ENCODE measurements around the gene CCNE1. TPM values are rescaled to one million over a fixed set of nuclear protein-coding genes. Genes with fewer than 3 reads are reported as not detected.

CCNE1 gene
- total RNA-seq, 1 donor from 2014 or later = 55.7 TPM

DNA sequence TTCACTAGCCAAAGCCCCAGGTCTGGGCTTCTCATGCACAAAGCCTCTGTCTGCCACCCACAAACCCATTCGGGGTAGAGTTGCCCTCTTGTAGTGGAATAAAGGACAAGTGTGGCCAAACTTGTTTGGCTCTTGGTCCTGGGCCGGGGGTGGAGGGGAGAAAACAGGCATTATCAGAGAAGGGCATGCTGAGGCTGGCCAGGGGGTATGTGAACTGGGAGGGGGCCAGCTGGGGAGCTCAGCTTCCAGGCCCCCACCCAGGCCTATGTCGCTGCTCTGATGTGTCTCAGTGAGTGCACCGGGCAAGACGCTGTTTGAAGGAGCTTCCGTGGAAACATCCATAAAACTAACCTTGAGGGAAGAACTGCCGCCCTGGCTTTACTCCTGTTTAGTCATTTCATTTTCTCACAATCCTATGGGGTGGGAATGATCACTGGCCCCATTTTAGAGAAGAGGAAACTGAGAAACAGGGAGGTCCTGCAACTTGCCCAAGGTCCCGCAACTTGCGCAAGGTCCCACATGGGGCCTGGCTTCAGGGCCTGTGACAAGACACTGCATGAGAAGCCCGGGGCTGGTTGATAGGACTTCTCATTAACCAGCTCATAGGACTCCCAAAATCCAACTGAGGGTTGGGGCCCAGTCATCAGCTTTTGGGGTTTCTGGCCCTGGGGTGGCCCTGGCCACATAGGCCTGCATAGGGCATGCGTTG is 30.8 kb downstream of the CCNE1 start:
- intact Hi-C loops (cut with micrococcal nuclease) = no loop called here

DNA sequence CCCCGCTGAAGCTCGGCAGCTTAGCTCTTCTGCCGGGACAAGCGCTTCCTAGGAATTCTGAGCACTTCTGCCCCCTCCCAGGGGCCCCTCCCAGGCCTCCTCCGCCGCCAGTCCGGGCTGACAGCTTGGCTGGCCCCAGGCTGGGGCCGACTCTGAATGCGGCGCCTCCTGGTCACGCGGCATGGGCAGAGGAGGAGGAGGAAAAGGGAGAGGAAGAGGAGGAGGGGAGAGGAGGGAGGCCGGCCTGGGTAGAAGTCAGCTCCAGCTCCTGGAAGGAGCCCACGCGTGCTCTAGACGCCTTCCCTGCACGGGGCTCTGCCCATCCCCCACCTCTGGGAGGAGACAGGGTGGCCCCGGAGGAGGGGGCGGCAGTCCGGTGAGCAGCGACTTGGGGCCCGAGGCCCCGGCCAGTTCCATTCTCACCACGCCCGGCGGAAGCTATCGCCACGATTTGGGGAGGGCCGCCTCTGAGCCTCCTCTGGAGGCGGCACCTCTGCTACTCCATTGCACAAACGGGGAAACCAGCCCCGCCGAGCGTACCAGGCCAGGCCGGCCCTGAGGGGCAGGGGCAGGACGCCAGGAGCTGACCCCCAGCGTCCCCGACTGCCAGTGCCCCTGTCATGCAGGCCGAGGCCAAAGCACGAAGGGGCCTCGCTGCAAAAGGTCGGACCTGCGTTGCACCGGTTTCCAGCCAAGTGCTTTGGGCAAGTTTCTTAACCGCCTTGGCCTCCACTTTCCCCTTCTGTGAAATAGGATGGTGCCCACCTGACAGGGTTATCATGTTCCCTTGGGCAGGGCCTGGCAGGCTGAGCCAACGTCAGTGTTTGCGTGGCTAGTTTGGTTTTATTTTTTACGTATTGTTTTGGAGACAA is 31.6 kb downstream of the CCNE1 start:
- intact Hi-C loops (cut with micrococcal nuclease) = loop anchor here (1.0 to 2.0 kb wide), 3 partner anchors 13 to 631 kb away; partner anchors contain the start of genes POP4 and UQCRFS1

DNA sequence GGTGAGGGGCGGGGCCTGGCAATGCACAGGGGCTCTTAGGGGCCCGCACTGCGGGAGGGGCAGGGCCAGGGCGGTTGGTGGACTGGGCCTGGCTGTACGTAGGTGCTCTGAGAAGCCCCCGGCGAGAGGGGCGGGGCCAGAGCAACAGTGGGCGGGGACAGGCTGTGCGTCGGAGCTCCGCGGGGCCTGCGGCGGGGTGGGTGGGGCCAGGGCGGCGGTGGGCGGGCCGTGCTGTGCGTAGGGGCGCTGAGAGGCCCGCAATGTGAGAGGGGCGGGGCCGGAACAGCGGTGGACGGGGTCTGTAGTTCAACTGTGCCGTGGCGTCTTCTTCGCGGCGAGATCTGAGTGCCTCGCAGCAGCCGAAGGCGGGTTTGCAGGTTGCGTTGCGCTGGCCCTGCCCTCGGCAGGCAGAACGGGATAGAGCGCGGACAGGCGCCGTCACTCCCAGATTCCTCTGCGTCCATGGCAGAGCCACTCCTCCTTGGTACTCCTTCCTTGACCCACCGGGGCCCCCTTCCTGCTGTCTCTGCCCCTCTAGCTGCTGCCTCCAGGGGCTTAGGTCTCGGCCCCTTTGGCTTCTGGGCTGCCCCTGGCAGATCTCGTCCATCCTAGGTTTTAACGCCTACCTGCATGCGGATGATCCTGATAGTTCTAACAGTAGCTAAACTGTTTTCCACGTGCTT is 33.2 kb downstream of the CCNE1 start:
- intact Hi-C loops (cut with micrococcal nuclease) = loop anchor here (1.0 to 2.0 kb wide), 13 partner anchors 8 to 632 kb away; partner anchors contain the start of genes CCNE1, PLEKHF1, POP4 and UQCRFS1

DNA sequence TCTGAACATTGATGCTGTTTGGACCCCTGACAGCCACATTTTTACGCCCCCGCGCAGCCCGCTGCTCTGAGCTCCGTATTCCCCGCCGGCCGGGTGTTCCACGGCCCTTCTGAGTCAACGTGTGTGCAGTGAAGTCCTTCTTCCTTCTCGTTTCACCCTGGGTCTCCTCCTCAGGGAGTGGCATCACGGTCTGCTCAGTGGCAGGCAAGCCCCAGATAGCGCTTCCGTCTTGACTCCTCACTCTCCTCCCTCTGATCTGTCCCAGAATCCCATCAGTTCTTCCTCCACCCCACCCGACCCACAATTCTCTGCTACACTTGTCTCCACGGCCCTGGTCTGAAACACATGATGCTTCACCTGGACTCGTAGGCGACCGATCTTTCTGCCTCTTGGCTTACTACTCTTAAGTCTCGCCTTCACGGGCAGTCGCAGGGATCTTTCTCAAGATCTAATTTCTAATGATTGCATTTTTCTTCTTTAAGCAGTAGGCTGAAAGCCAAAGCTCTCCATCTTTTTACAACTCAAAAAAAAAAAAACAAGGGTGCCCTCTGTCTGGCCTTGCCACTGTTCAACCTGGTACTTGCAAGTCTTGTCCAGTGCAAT is 33.9 kb downstream of the CCNE1 start:
- intact Hi-C loops (cut with micrococcal nuclease) = loop anchor here (1.0 to 2.0 kb wide), 12 partner anchors 8 to 633 kb away; partner anchors contain the start of genes CCNE1, PLEKHF1, UQCRFS1 and URI1

DNA sequence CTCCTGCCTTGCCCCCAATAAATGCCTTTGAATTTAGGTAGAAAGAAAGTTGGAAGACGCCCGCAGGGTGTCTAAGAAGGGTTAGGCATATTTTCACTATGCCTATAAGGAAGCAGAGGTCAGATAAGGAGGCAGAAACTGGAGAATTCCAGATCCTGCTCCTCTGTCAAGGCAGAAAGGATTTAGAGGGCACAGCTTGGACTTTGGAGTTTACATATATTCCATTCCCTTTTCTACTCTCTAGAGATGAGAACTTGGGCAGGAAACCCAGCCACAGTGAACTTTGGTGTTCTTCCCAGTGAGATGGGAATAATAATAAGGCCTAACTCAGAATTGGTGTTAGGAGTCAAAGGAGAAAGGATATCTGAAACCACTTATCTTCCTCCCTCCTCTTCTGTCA is 37.4 kb downstream of the CCNE1 start:
- intact Hi-C loops (cut with micrococcal nuclease) = no loop called here

DNA sequence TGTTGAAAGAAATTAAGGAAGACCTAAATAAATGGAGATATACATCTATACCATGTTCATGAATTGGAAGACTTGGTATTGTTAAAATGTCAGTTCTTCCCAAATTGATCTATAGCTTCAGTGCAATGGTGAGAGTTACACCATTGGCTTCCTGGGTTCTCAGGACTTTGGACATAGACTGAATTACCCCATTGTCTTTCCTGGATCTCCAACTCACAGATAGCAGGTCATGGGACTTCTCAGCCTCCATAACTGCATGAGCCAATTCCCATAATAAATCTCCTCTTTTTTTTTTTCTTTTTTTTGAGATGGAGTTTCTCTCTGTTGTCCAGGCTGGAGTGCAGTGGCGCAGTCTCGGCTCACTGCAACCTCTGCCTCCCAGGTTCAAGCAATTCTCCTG is 38.7 kb downstream of the CCNE1 start:
- intact Hi-C loops (cut with micrococcal nuclease) = no loop called here

DNA sequence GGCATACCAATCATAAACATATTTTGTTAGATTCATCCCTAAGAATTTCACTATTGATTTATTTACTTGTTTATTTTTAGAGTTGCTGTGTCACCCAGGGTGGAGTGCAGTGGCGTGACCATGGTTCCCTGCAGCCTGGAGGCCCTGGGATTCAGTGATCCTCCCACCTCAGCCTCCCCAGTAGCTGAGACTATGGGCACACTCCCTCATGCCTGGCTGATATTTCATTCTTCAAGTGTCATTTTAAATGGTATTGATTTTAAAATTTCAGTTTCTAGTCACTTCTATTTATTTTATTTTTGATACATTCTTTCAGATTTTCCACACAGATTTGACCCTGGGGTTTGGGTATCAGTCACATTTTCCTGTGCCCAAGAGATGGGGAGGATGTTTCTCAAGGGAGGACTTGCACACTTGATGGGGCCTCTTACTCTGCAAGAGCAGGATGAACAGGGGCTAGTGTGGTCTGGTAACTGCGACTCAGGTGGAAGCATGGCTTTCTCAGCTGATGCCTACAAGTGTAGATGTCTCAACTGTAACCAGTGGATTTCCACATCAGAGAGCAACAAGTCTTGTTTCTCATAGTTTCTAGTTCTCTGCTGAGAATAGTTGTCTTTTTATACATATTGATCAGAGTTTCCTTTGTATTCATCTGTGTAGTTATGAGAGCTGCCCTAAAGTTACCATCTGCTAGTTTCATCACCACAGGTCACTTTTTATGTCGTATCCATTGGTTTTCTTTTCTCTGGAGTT is 40.2 kb downstream of the CCNE1 start:
- intact Hi-C loops (cut with micrococcal nuclease) = no loop called here

DNA sequence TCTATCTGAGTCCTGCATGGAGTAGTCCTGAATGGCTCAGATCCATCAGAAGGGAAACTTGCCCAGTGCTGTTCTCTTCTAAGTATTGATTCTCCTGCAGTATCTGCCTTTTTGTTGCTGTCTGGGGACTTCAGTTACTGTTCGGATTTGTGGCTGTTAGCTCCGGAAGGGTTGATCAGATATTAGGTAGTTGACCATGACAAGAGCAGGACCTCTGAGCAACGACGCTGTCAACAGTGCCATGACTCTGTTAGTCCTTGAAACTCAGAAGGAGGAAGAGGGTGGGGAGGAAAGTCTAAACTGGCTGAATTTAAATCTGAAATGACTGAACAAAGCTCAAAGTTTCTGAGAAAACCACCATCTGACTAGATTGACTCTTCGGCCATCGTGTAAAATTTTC is 42.2 kb downstream of the CCNE1 start:
- intact Hi-C loops (cut with micrococcal nuclease) = no loop called here

DNA sequence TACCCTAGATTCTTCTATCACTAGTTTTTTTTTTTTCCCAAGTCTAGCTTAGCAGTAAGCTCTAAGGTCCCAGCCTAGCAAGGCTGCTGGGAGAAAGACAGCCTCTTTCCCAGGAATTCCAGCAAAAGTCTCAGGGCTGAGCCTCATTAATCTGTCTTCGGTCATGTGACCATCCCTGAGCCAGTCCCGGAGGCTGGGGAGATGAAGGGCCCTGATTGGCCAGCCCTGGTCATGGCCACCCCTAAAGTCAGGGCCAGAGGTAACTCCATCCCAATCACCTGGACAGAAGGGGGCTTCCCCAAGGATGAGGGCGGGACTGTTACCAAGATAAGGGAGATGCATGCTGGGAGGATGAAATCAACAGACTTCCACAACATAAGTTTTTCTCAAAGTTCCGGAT is 43.3 kb downstream of the CCNE1 start:
- intact Hi-C loops (cut with micrococcal nuclease) = loop anchor here (5.0 kb wide), 1 partner anchor 797 kb away; no protein-coding TSS in a partner anchor

DNA sequence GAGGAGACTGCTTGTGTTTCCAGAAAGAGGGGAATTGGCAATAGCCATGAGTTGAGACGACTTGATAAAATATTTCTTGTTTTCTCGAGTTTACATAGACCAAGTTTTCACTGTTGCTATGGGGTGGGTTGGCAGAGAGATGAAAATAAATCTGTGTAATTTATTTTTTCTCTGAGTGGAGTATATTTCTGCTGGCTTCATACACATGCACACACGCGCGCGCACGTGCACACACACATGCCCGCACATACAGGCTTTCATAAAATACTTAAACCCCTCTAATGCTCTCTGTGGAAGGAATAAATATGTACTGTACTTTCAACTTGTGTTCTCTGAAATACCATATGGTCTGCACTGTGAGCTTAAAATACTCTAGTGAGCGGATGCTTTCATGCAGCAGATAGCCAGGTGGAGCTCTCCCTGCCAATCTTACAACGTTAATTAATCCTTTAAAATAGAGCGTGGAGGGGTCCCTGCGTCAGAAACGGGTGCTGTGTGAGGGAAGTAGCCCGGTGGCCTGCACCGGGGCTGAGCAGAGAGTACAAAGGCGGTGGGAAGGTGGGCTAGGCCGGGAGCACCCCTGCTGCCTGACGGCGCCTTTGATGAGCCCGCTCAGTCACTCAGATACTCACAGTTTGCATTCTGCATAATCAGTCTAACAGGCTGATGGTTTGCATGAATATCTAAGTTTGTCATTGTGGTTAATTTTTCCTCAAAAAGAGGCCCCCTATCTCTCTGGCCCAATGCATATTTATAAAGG is 44.1 kb downstream of the CCNE1 start:
- intact Hi-C loops (cut with micrococcal nuclease) = loop anchor here (5.0 kb wide), 1 partner anchor 796 kb away; no protein-coding TSS in a partner anchor

DNA sequence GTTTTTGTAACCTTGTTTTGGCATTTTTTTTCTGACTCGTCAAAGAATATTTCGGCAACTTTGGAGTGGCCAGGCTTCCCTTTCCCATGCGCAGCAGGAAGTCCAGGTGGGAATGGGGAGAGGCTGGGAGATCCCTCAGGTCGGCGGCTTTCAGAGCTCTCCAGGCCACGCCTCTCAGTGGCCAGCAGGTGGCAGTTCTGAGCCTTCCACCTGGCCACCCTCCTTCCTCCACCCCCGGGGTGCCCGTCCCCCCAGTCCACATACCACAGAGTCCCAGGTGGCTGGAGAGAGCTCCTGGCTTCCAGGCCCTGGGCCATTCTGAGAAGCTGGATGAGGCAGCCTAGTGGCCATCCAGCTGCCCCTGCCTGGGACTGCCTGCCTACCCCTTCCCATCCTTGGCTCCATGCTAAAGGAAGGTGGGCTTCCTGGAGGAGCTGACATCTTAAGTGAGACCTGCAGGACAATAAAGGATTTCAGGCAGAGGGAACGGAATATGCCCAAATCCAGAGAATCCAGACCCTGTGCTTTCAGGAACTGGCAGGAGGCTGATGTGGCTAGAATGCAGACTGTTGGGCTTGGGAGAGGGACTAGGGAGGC is 46.3 kb downstream of the CCNE1 start:
- intact Hi-C loops (cut with micrococcal nuclease) = loop anchor here (2.0 to 5.0 kb wide), 2 partner anchors 15 to 794 kb away; no protein-coding TSS in a partner anchor

DNA sequence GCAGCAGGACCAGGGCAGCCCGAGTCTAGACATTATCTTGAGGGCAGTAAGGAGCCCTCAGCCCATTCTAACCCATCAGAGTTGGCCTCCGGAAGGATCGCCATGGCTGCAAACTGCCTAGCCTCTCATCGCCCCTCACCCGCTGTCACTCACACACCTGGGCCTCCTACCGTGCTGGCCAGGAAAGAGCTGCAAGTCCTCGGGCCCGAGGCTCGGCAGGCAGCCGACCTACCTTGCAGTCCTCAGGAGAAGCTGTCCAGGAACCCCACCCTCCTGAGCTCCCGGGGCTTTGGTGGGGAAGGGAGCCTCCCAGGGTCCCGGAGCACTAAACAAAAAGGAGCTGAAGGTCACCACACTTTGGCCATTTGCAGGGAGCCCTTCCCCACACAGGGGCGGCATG is 46.8 kb downstream of the CCNE1 start:
- intact Hi-C loops (cut with micrococcal nuclease) = loop anchor here (2.0 to 5.0 kb wide), 2 partner anchors 14 to 794 kb away; no protein-coding TSS in a partner anchor

DNA sequence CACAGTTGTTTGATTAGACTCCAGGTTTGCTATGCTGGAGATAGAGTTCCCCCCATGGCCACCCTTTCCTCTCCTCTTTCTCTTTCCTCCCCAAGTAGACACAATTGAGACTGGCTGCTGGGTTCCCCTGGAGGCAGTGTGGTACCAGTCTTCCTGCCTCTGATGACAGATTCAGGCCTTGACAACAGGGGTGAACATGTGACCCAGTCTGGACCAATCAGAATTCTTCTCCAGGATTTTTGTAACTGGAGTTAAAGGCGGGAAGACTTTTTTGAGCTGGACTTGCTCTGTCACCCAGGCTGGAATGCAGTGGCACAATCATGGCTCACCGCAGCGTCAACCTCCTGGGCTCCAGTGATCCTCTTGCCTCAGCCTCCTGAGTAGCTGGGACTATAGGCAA is 48.7 kb downstream of the CCNE1 start:
- intact Hi-C loops (cut with micrococcal nuclease) = loop anchor here (1.0 kb wide), 1 partner anchor 15 kb away; no protein-coding TSS in a partner anchor

DNA sequence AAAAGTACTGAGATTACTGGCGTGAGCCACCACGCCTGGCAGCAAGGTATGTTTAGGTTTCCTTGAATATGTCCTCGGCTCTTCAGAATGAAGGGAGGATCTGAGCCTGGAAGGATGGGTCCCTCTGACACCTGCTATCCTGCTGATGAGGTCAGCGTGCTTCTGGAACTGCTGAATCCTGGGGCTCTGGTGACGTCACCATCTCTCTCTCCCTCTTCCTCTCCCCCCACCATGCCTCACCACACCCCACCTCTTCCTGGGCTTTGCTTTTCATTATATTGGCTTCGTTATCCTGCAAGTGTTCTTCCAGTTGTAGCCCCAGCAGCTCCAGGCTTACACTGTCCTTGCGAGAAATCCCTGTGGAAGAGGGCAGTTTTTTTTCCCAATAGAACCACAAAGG is 49.8 kb downstream of the CCNE1 start:
- intact Hi-C loops (cut with micrococcal nuclease) = no loop called here

DNA sequence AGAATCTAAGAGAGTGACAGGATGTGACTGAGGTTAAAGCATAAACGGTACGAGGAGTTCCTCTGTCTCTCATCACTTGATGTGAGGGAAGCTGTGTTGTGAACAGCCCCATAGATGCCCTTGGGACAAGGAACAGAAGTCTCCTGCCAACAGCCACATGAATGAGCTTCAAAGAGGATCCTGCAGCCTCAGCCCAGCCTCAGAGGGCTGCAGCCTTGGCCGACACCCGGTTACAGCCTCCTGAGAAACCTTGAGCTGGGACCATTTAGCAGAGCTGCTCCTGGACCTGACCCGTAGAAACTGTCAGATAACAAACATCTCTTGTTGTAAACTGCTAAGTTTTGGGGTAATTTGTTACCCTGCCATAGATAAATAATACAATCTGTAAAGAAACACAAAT is 54.2 kb downstream of the CCNE1 start:
- intact Hi-C loops (cut with micrococcal nuclease) = no loop called here

DNA sequence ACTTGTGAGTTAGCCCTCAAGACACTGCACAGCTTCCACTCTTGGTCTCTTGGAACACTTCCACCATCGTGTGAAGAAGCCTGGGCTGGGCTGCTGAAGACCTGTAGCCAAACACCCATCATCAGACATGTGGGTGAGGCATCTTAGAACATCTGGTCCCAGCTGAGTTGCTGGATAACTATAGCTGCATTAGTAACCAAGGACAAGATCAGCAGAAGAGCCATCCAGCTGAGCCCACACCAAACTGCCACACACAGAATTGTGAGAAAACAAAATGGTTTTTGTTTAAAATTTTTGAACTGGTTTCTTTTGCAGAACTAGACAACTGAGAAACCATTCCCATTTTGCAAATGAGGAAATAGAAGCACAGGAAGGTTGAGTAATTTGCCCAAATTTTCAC is 56.2 kb downstream of the CCNE1 start:
- intact Hi-C loops (cut with micrococcal nuclease) = no loop called here

DNA sequence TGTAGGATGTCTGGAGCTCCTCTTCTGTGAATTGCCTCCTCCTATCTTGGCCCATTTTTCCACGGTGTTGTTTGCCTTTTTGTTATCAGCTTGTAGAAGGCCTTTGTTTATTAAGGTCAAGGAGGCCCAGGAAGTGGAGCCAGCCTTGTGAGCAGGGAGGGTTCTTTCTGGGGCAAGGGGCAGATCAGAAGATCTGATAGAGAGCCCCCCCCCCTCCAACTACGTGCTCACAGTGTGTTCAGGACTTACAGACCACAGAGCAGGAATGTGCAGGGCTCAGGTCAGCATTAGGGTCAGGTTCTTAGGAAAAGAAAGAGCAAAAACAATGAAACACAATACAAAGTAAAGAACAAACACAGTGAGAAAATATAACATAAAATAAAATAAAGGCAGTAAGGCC is 59.4 kb downstream of the CCNE1 start:
- intact Hi-C loops (cut with micrococcal nuclease) = loop anchor here (10.0 kb wide), 1 partner anchor 354 kb away; no protein-coding TSS in a partner anchor

DNA sequence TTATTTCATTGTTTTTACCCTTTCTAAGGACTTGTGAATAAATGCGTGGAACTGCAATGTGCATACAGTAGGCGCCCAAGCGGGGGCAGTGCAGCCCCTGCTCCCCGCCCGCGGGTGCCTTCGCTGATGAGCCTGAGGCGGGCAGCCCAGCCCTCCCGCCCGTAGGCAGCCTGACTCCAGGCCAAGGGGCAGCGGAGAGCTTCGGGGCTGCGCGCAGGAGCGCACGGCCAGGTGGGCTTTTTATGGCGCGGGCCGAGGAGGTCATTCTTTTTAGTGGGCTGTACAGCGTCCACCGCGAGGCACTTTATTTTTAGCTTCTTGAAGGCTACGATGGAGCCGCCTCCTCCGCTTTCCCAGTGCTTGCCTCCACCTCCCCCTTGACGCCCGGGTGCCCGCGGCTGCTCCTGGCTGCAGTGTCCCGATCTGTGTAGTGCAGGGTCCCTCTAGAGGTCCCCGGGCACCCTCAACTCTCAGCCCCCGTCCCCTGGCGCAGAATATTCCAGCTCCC is 60.5 kb downstream of the CCNE1 start:
- intact Hi-C loops (cut with micrococcal nuclease) = loop anchor here (1.0 to 10.0 kb wide), 5 partner anchors 13 to 779 kb away; no protein-coding TSS in a partner anchor

Measured in T-helper 1 cell treated with Interleukin-12 subunit alpha and Interleukin-12 subunit beta and Interleukin-4 antibody, amounts not matched to agents 30 ng/mL and 1 ng/mL, for 36 hours (primary cell).